NCI-H2107 treated with DMSO at 0.1 percent for 48 hours (cell line): Measurements from ENCODE around the gene DCAKD.

Experiments
- DNase-seq: peaks from one replicate; lab custom pipeline; 2025; ENCODE audit not compliant: unreplicated experiment; lab: John Stamatoyannopoulos, UW

Gene DCAKD

GRCh38 chr17:45005700-45006099 is 45.7 kb downstream of the DCAKD start:
- no peak for DNase-seq

- no peak for DNase-seq
Measured at GRCh38 chr17:45004388-45004787, 47.0 kb downstream of the DCAKD start.

GRCh38 chr17:45003877-45004276 is 47.6 kb downstream of the DCAKD start:
- DNase-seq: no peak

GRCh38 chr17:45001310-45001709 is 50.1 kb downstream of the DCAKD start:
- DNase-seq: no peak

- no peak for DNase-seq
Measured at GRCh38 chr17:44999433-44999832, 52.0 kb downstream of the DCAKD start.

- DNase-seq: no peak
Measured at GRCh38 chr17:44998646-44999045, 52.8 kb downstream of the DCAKD start.

- DNase-seq: no peak
Measured at GRCh38 chr17:44997733-44998520, 53.5 kb downstream of the DCAKD start.

- no peak for DNase-seq
Measured at GRCh38 chr17:44996304-44996703, 55.1 kb downstream of the DCAKD start.

- DNase-seq: no peak
Measured at GRCh38 chr17:44995436-44996001, 55.9 kb downstream of the DCAKD start.

GRCh38 chr17:44992242-44992939 is 59.0 kb downstream of the DCAKD start:
- no peak for DNase-seq

GRCh38 chr17:44990994-44991393 is 60.4 kb downstream of the DCAKD start:
- no peak for DNase-seq

- DNase-seq: no peak
Measured at GRCh38 chr17:44989552-44990138, 61.8 kb downstream of the DCAKD start.

GRCh38 chr17:44988044-44988942 is 63.1 kb downstream of the DCAKD start:
- no peak for DNase-seq

- no peak for DNase-seq
Measured at GRCh38 chr17:44983563-44983962, 67.9 kb downstream of the DCAKD start.

- DNase-seq: no peak
Measured at GRCh38 chr17:44982113-44982702, 69.2 kb downstream of the DCAKD start.

GRCh38 chr17:44981221-44981968 is 70.0 kb downstream of the DCAKD start:
- no peak for DNase-seq

GRCh38 chr17:44979426-44979995 is 71.9 kb downstream of the DCAKD start:
- DNase-seq: no peak

- no peak for DNase-seq
Measured at GRCh38 chr17:44978807-44979206, 72.6 kb downstream of the DCAKD start.

- DNase-seq: no peak
Measured at GRCh38 chr17:44977814-44978550, 73.5 kb downstream of the DCAKD start.
